Neural cell (in vitro differentiated cells): ENCODE data around the gene AMPH.
"Not testable (repeated sequence)": the region's sequence is repeated elsewhere in the genome, so short reads cannot be mapped to it uniquely, and the experiment has no call there.

Experiments used
- CTCF ChIP-seq: fragments of 450-650 bp; IDR thresholded peaks from 2 replicates; pipeline ENCODE4 v1.5.1; 2014; ENCODE audit warnings: antibody characterized with exemption, mild to moderate bottlenecking, moderate library complexity; ENCODE audit not compliant: poor library complexity, severe bottlenecking
- EP300 ChIP-seq: fragments of 450-650 bp; conservative IDR thresholded peaks from 2 replicates; pipeline ENCODE4 v1.6.1; 2014; ENCODE audit warnings: antibody characterized with exemption, mild to moderate bottlenecking, moderate library complexity; ENCODE audit not compliant: poor library complexity, severe bottlenecking
- EZH2 ChIP-seq: fragments of 200-600, 300-800 bp; shearing (Covaris generic), sonication (generic); IDR thresholded peaks from 2 replicates; pipeline ENCODE4 v1.6.1; 2014; ENCODE audit warnings: antibody characterized with exemption, low read length, borderline replicate concordance, mild to moderate bottlenecking; ENCODE audit not compliant: insufficient read depth, poor library complexity, severe bottlenecking
- MXI1 ChIP-seq: fragments of 450-650 bp; conservative IDR thresholded peaks from 2 replicates; pipeline ENCODE4 v1.6.1; 2014; ENCODE audit warnings: antibody characterized with exemption, mild to moderate bottlenecking; ENCODE audit not compliant: poor library complexity, severe bottlenecking
- POLR2AphosphoS5 ChIP-seq: IDR thresholded peaks from 2 replicates; pipeline ENCODE4 v1.6.1; 2012
- RAD21 ChIP-seq: fragments of 450-650 bp; conservative IDR thresholded peaks from 2 replicates; pipeline ENCODE4 v1.6.1; 2014; ENCODE audit warnings: antibody characterized with exemption, mild to moderate bottlenecking, moderate library complexity
- SMC3 ChIP-seq: fragments of 450-650 bp; conservative IDR thresholded peaks from 2 replicates; pipeline ENCODE4 v1.6.1; 2014; ENCODE audit warnings: antibody characterized with exemption, mild to moderate bottlenecking, moderate library complexity; ENCODE audit not compliant: poor library complexity
- TAF1 ChIP-seq: IDR thresholded peaks from 2 replicates; pipeline ENCODE4 v1.6.1; 2012; ENCODE audit warnings: low read depth

GRCh38 chr7:38350777-38351176 is 280.4 kb downstream of the AMPH start:
- TF ChIP-seq MXI1, CTCF, POLR2AphosphoS5, TAF1, EZH2, RAD21, EP300, SMC3: not testable (repeated sequence)
